GM12874 (cell line): ENCODE data around the gene TRIO.

Source experiments
- CTCF ChIP-seq: IDR thresholded peaks from 2 replicates; pipeline ENCODE4 v1.5.1; 2011; ENCODE audit warnings: low read depth, mild to moderate bottlenecking, control low read depth, low read length, moderate library complexity; ENCODE audit not compliant: insufficient read depth

TRIO gene

GRCh38 chr5:14108170-14108996 lies 34.8 kb upstream of the TRIO start:
- peak; percentile 75 for TF ChIP-seq CTCF

GRCh38 chr5:14109041-14109747 lies 33.9 kb upstream of the TRIO start:
- no peak for TF ChIP-seq CTCF

- TF ChIP-seq CTCF, result no peak
Observed at GRCh38 chr5:14109771-14110170, 33.4 kb upstream of the TRIO start.

GRCh38 chr5:14110196-14110595 lies 32.9 kb upstream of the TRIO start:
- TF ChIP-seq CTCF, result no peak

GRCh38 chr5:14110680-14111079 lies 32.5 kb upstream of the TRIO start:
- TF ChIP-seq CTCF, result no peak

- no peak for TF ChIP-seq CTCF
Observed at GRCh38 chr5:14112998-14113652, 30.0 kb upstream of the TRIO start.

- no peak for TF ChIP-seq CTCF
Observed at GRCh38 chr5:14114615-14115251, 28.4 kb upstream of the TRIO start.
